Astrocyte of the hippocampus (primary cell): ENCODE results near the gene FOXO4.
"Not testable (repeated sequence)": the region's sequence is repeated elsewhere in the genome, so short reads cannot be mapped to it uniquely, and the experiment has no call there.

Experiments
- DNase-seq: peaks from one replicate; pipeline ENCODE4 v3.0.0; 2011; ENCODE audit warnings: low read depth, low spot score

The FOXO4 gene

GRCh38 chrX:71095555-71095980, at the start of gene FOXO4:
Gene FOXO4 (plus strand): TSS chrX:71095851. CDS start chrX:71096529, 678 bp downstream.
- DNase-seq, result peak; percentile 92

- not testable (repeated sequence) for DNase-seq
These were observed 47.8 kb upstream of the FOXO4 start for GRCh38 chrX:71047891-71048290.

GRCh38 chrX:71052721-71053120, 42.9 kb upstream of the FOXO4 start:
- DNase-seq, result no peak

- DNase-seq, result peak; percentile 16
These were observed 42.4 kb upstream of the FOXO4 start for GRCh38 chrX:71053217-71053621.

- no peak for DNase-seq
These were observed 38.8 kb upstream of the FOXO4 start for GRCh38 chrX:71056867-71057266.

GRCh38 chrX:71057848-71058530, 37.7 kb upstream of the FOXO4 start:
- no peak for DNase-seq

GRCh38 chrX:71060127-71060526, 35.5 kb upstream of the FOXO4 start:
- no peak for DNase-seq

- DNase-seq, result no peak
These were observed 28.6 kb upstream of the FOXO4 start for GRCh38 chrX:71067089-71067488.

- no peak for DNase-seq
These were observed 28.0 kb upstream of the FOXO4 start for GRCh38 chrX:71067712-71068043.

GRCh38 chrX:71068044-71068918, 27.4 kb upstream of the FOXO4 start, which contains the start of gene SNX12:
Gene SNX12 (minus strand): TSS chrX:71068334. CDS start chrX:71068306, 28 bp downstream.
- peak; percentile 97 for DNase-seq

GRCh38 chrX:71070531-71070930, 25.1 kb upstream of the FOXO4 start:
- DNase-seq, result no peak

GRCh38 chrX:71081330-71082123, 14.1 kb upstream of the FOXO4 start:
- no peak for DNase-seq

GRCh38 chrX:71082124-71082647, 13.5 kb upstream of the FOXO4 start:
- DNase-seq, result no peak

- peak; percentile 17 for DNase-seq
These were observed 12.8 kb upstream of the FOXO4 start for GRCh38 chrX:71082822-71083221.

GRCh38 chrX:71085900-71086299, 9.8 kb upstream of the FOXO4 start:
- no peak for DNase-seq

- no peak for DNase-seq
These were observed 4.4 kb upstream of the FOXO4 start for GRCh38 chrX:71091263-71091662.

GRCh38 chrX:71095033-71095432, 618 bp upstream of the FOXO4 start:
- no peak for DNase-seq

GRCh38 chrX:71095981-71096759, 519 bp downstream of the FOXO4 start:
- peak; percentile 45 for DNase-seq

- no peak for DNase-seq
These were observed 1.0 kb downstream of the FOXO4 start for GRCh38 chrX:71096760-71097032.

GRCh38 chrX:71098302-71098701, 2.7 kb downstream of the FOXO4 start:
- DNase-seq, result peak; percentile 23

GRCh38 chrX:71098951-71099506, 3.4 kb downstream of the FOXO4 start:
- DNase-seq, result no peak
